SU-DHL-6 (cell line): ENCODE measurements around the gene GPD1.

ENCODE experiments used
- H2AFZ ChIP-seq: fragments of 200-600 bp; sonication (generic); 2 replicates; pipeline ENCODE4 v1.6.1; 2014; ENCODE audit warnings: low read depth, mild to moderate bottlenecking, moderate library complexity, mixed read lengths, antibody characterized with exemption, low read length; ENCODE audit not compliant: severe bottlenecking
- H3F3A ChIP-seq: fragments of 200-600 bp; shearing (Covaris generic); 2 replicates; pipeline ENCODE4 v1.6.0; 2016; ENCODE audit warnings: antibody characterized with exemption, mild to moderate bottlenecking; ENCODE audit not compliant: insufficient read depth
- H3K27ac ChIP-seq: fragments of 200-600 bp; sonication (generic); 2 replicates; pipeline ENCODE4 v1.5.1; 2016; ENCODE audit warnings: low read depth, mild to moderate bottlenecking, low read length, moderate library complexity, mixed read lengths
- H3K27me3 ChIP-seq: fragments of 200-600 bp; sonication (generic), shearing (Covaris generic); 2 replicates; pipeline ENCODE4 v1.6.0; 2014; ENCODE audit warnings: mild to moderate bottlenecking, low read length
- H3K36me3 ChIP-seq: fragments of 200-600 bp; sonication (generic); 2 replicates; pipeline ENCODE4 v1.6.1; 2014; ENCODE audit warnings: mild to moderate bottlenecking, low read length, mixed read lengths
- H3K4me2 ChIP-seq: fragments of 300-600, 200-600 bp; shearing (Covaris generic), sonication (generic); 2 replicates; pipeline ENCODE4 v1.6.0; 2014; ENCODE audit warnings: low read length, low read depth, mild to moderate bottlenecking; ENCODE audit not compliant: poor library complexity, severe bottlenecking
- H3K4me3 ChIP-seq: fragments of 200-600 bp; sonication (generic); 2 replicates; pipeline ENCODE4 v1.5.1; 2014; ENCODE audit warnings: antibody characterized with exemption, low read length, mild to moderate bottlenecking, mixed read lengths; ENCODE audit not compliant: insufficient read depth, poor library complexity, severe bottlenecking
- H3K79me2 ChIP-seq: fragments of 200-600 bp; sonication (generic); 2 replicates; pipeline ENCODE4 v1.6.1; 2014; ENCODE audit warnings: mild to moderate bottlenecking, low read length, moderate library complexity; ENCODE audit not compliant: insufficient read depth
- H3K9ac ChIP-seq: fragments of 200-600 bp; sonication (generic); 2 replicates; pipeline ENCODE4 v1.7.0; 2014; ENCODE audit warnings: mild to moderate bottlenecking, low read length
- H3K9me2 ChIP-seq: fragments of 200-600 bp; sonication (generic); replicated peaks from 2 replicates; pipeline ENCODE4 v1.6.1; 2014; ENCODE audit warnings: low read length; ENCODE audit not compliant: insufficient read depth
- H3K9me3 ChIP-seq: fragments of 200-600 bp; sonication (generic); 2 replicates; pipeline ENCODE4 v1.6.1; 2014; ENCODE audit warnings: low read length, mixed read lengths; ENCODE audit not compliant: insufficient read depth
- H4K20me1 ChIP-seq: fragments of 200-600 bp; sonication (generic); 2 replicates; pipeline ENCODE4 v1.6.1; 2014; ENCODE audit warnings: low read depth, mild to moderate bottlenecking, antibody characterized with exemption, low read length, moderate library complexity, mixed read lengths
- CTCF ChIP-seq: fragments of 200-600 bp; sonication (generic); IDR thresholded peaks from one replicate; pipeline ENCODE4 v1.5.1; 2017; ENCODE audit warnings: antibody characterized with exemption, mild to moderate bottlenecking, low read length, moderate library complexity; ENCODE audit not compliant: insufficient read depth, poor library complexity, severe bottlenecking
- EZH2phosphoT487 ChIP-seq: fragments of 200-600 bp; sonication (generic), shearing (Covaris generic); conservative IDR thresholded peaks from 2 replicates; pipeline ENCODE4 v1.6.1; 2018; ENCODE audit warnings: mild to moderate bottlenecking, antibody characterized with exemption, low read length, moderate library complexity, mixed read lengths

Gene GPD1

DNA sequence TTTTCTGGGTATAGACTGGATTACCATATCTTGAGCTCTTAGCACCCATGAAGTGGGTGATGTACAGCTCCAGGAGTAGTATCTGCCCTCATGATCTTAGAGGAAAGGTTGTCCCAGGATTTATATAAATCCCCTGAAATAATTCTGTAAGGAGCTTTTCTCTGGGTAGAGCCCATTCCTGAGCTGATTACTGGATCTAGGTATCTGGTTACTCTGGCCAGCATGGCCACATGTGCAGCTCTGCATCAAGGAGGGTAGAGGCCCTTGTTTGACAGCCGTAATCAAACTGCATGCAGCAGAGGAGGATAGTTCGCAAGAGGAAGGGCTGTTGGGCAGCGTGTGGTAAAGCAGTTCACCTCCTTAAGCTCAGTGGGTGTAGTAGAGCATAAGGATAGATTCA, 16.7 kb downstream of the GPD1 start:
- no peak for TF ChIP-seq EZH2phosphoT487
- no peak for TF ChIP-seq CTCF
- Histone ChIP-seq H3K4me3 (no peak overlapping the region), H3K27me3 (no peaks in the 10 kb centered on the region), H2AFZ (no peak overlapping the region), H3K4me2 (no peak overlapping the region), H4K20me1 (no peaks in the 10 kb centered on the region), H3K9ac (no peak overlapping the region), H3K36me3 (no peaks in the 10 kb centered on the region), H3K9me3 (no peaks in the 10 kb centered on the region), H3K27ac (no peak overlapping the region), H3K79me2 (peaks cover 29% of the 10 kb centered on the region), H3K9me2 (no peaks in the 10 kb centered on the region), H3F3A (no peaks in the 10 kb centered on the region)

- H3K27me3 ChIP-seq, result no peaks in the 10 kb centered on the region
- H3K9me2 ChIP-seq, result no peaks in the 10 kb centered on the region
- TF ChIP-seq EZH2phosphoT487 (no peak), CTCF (no peak)
- no peaks in the 10 kb centered on the region for H4K20me1 ChIP-seq
- H3K27ac ChIP-seq, result no peak overlapping the region
- H2AFZ ChIP-seq, result no peak overlapping the region
- no peaks in the 10 kb centered on the region for H3K36me3 ChIP-seq
- no peak overlapping the region for H3K4me3 ChIP-seq
- no peaks in the 10 kb centered on the region for H3K9me3 ChIP-seq
- H3F3A ChIP-seq, result no peaks in the 10 kb centered on the region
- peaks cover 24% of the 10 kb centered on the region for H3K79me2 ChIP-seq
- H3K9ac ChIP-seq, result no peak overlapping the region
- H3K4me2 ChIP-seq, result no peak overlapping the region
These were observed 17.1 kb downstream of the GPD1 start for GRCh38 chr12:50120953-50121352.

- no peaks in the 10 kb centered on the region for H3K27me3 ChIP-seq
- no peaks in the 10 kb centered on the region for H3K9me3 ChIP-seq
- H3K9me2 ChIP-seq, result no peaks in the 10 kb centered on the region
- H3K4me2 ChIP-seq, result no peak overlapping the region
- H4K20me1 ChIP-seq, result no peaks in the 10 kb centered on the region
- TF ChIP-seq EZH2phosphoT487 (no peak), CTCF (no peak)
- H3K36me3 ChIP-seq, result no peaks in the 10 kb centered on the region
- H3K27ac ChIP-seq, result no peak overlapping the region
- H3K9ac ChIP-seq, result no peak overlapping the region
- H3K4me3 ChIP-seq, result no peak overlapping the region
- H3F3A ChIP-seq, result no peaks in the 10 kb centered on the region
- no peak overlapping the region for H2AFZ ChIP-seq
- peaks cover 17% of the 10 kb centered on the region for H3K79me2 ChIP-seq
These were observed 17.8 kb downstream of the GPD1 start for GRCh38 chr12:50121641-50122040.

GRCh38 chr12:50123203-50123602, 19.4 kb downstream of the GPD1 start:
- Histone ChIP-seq H3K79me2 (peaks cover 7% of the 10 kb centered on the region; the same call in 1 of the 2 replicates), H3K36me3 (no peaks in the 10 kb centered on the region), H3K27me3 (no peaks in the 10 kb centered on the region), H3K9ac (no peak overlapping the region), H2AFZ (no peak overlapping the region), H4K20me1 (no peaks in the 10 kb centered on the region), H3K4me2 (no peak overlapping the region), H3K9me3 (no peaks in the 10 kb centered on the region), H3K27ac (no peak overlapping the region), H3K9me2 (no peaks in the 10 kb centered on the region), H3K4me3 (no peak overlapping the region), H3F3A (no peaks in the 10 kb centered on the region)
- TF ChIP-seq EZH2phosphoT487 (no peak), CTCF (no peak)
